Upper lobe of right lung (tissue), 1 donor: ENCODE results near the gene ACBD6. TPM values are rescaled to one million over a fixed set of nuclear protein-coding genes. Genes with fewer than 3 reads are reported as not detected.

Experiments
- ATAC-seq: fragments of 200-7000 bp; cut with Tn5 transposase; one replicate; pipeline ENCODE4 v1.9.1; 2020; ENCODE audit warnings: mild to moderate bottlenecking, moderate library complexity
- DNase-seq: peaks from one replicate; pipeline ENCODE4 v3.0.0-alpha.2; 2020
- H3K27ac ChIP-seq: fragments of 200-600 bp; one replicate; pipeline ENCODE4 v1.8.0; 2022
- H3K27me3 ChIP-seq: fragments of 200-600 bp; one replicate; pipeline ENCODE4 v1.8.0; 2022; ENCODE audit warnings: mild to moderate bottlenecking
- H3K36me3 ChIP-seq: fragments of 200-600 bp; one replicate; pipeline ENCODE4 v1.8.0; 2022
- H3K4me1 ChIP-seq: fragments of 200-600 bp; one replicate; pipeline ENCODE4 v1.8.0; 2022
- H3K4me3 ChIP-seq: fragments of 200-600 bp; one replicate; pipeline ENCODE4 v1.8.0; 2022; ENCODE audit warnings: mild to moderate bottlenecking
- H3K9me3 ChIP-seq: fragments of 200-600 bp; one replicate; pipeline ENCODE4 v1.8.0; 2022
- CTCF ChIP-seq: fragments of 200-600 bp; IDR thresholded peaks from one replicate; pipeline ENCODE4 v1.8.0; 2022; ENCODE audit warnings: antibody characterized with exemption
- intact Hi-C: fragments of 100-400 bp; cut with DNase I; formaldehyde crosslinking; loops from one replicate; pipeline ENCODE4 v1.11.0; 2022
- total RNA-seq: library from RNA; stranded (reverse); fragmentation: NEBNext Ultra II Directional; extraction: Animal tissue kit (Norgen Biotek cat#: 25700); gene quantifications from one replicate; pipeline ENCODE4 v1.2.1, GENCODE V29; 2021
- donor health status: DM: no; HTN: yes; CAD: no; lungs with severe emphysema.

The ACBD6 gene
- total RNA-seq, 1 donor from 2014 or later: 33.6 TPM

- intact Hi-C loops: no loop called here
- no peak for ATAC-seq
These were observed 126.1 kb downstream of the ACBD6 start for GRCh38 chr1:180376253-180376652.

GRCh38 chr1:180372728-180373127 lies 129.6 kb downstream of the ACBD6 start:
- ATAC-seq (no peak), DNase-seq (no peak)
- Histone ChIP-seq H3K4me1 (no peaks in the 10 kb centered on the region), H3K36me3 (no peaks in the 10 kb centered on the region), H3K27me3 (no peaks in the 10 kb centered on the region), H3K27ac (no peak overlapping the region), H3K9me3 (no peaks in the 10 kb centered on the region), H3K4me3 (no peak overlapping the region)
- TF ChIP-seq CTCF: no peak
- intact Hi-C loops: no loop called here

More at GRCh38 chr1:180376253-180376652, 126.1 kb downstream of the ACBD6 start:
- H3K27me3 ChIP-seq: no peaks in the 10 kb centered on the region
- no peaks in the 10 kb centered on the region for H3K4me1 ChIP-seq
- TF ChIP-seq CTCF: no peak
- no peak for DNase-seq
- H3K27ac ChIP-seq: no peak overlapping the region
- H3K9me3 ChIP-seq: peaks cover 15% of the 10 kb centered on the region
- no peaks in the 10 kb centered on the region for H3K36me3 ChIP-seq
- H3K4me3 ChIP-seq: no peak overlapping the region

GRCh38 chr1:180370597-180370996 lies 131.8 kb downstream of the ACBD6 start:
- no peak for TF ChIP-seq CTCF
- no peak for ATAC-seq
- intact Hi-C loops: no loop called here

GRCh38 chr1:180370188-180370587 lies 132.2 kb downstream of the ACBD6 start:
- DNase-seq: no peak
- intact Hi-C loops: no loop called here
- H3K27ac ChIP-seq: no peak overlapping the region
- H3K4me1 ChIP-seq: no peaks in the 10 kb centered on the region
- no peaks in the 10 kb centered on the region for H3K36me3 ChIP-seq
- no peak for ATAC-seq
- no peak overlapping the region for H3K4me3 ChIP-seq
- H3K27me3 ChIP-seq: no peaks in the 10 kb centered on the region
- TF ChIP-seq CTCF: no peak
- H3K9me3 ChIP-seq: no peaks in the 10 kb centered on the region

More at GRCh38 chr1:180370597-180370996, 131.8 kb downstream of the ACBD6 start:
- H3K9me3 ChIP-seq: no peaks in the 10 kb centered on the region
- H3K27ac ChIP-seq: no peak overlapping the region
- H3K4me3 ChIP-seq: no peak overlapping the region
- DNase-seq: no peak
- H3K27me3 ChIP-seq: no peaks in the 10 kb centered on the region
- H3K36me3 ChIP-seq: no peaks in the 10 kb centered on the region
- H3K4me1 ChIP-seq: no peaks in the 10 kb centered on the region

GRCh38 chr1:180369061-180369460 lies 133.3 kb downstream of the ACBD6 start:
- Histone ChIP-seq H3K4me1 (no peaks in the 10 kb centered on the region), H3K36me3 (no peaks in the 10 kb centered on the region), H3K27me3 (no peaks in the 10 kb centered on the region), H3K9me3 (no peaks in the 10 kb centered on the region), H3K4me3 (no peak overlapping the region), H3K27ac (no peak overlapping the region)
- DNase-seq (no peak), ATAC-seq (no peak)
- no peak for TF ChIP-seq CTCF
- intact Hi-C loops: no loop called here
